ENCODE measurements around the gene ATP5MK.
"Not testable (repeated sequence)": the region's sequence is repeated elsewhere in the genome, so short reads cannot be mapped to it uniquely, and the experiment has no call there.

Gene ATP5MK

GRCh38 chr10:103395754-103396066, 565 bp downstream of the ATP5MK start:
- DNase-seq = no peak

GRCh38 chr10:103394180-103394579, 2.1 kb downstream of the ATP5MK start:
- DNase-seq = no peak

- DNase-seq = no peak
Observed at GRCh38 chr10:103382769-103383168, 13.5 kb downstream of the ATP5MK start.

- DNase-seq = no peak
Observed at GRCh38 chr10:103374263-103374662, 22.0 kb downstream of the ATP5MK start.

- no peak for DNase-seq
Observed at GRCh38 chr10:103373544-103373943, 22.7 kb downstream of the ATP5MK start.

- DNase-seq = peak; percentile 94
Observed at GRCh38 chr10:103367782-103368518, 28.3 kb downstream of the ATP5MK start, which contains the start of gene TAF5. TAF5 (plus strand) TSS chr10:103367976; CDS start chr10:103367990, 14 bp downstream.

GRCh38 chr10:103367379-103367781, 28.9 kb downstream of the ATP5MK start:
- DNase-seq = no peak

GRCh38 chr10:103360791-103361190, 35.5 kb downstream of the ATP5MK start:
- DNase-seq = not testable (repeated sequence)

- not testable (repeated sequence) for DNase-seq
Observed at GRCh38 chr10:103359493-103359892, 36.8 kb downstream of the ATP5MK start.

GRCh38 chr10:103355906-103356599, 40.2 kb downstream of the ATP5MK start:
- DNase-seq = no peak

- DNase-seq = not testable (repeated sequence)
Observed at GRCh38 chr10:103354567-103354966, 41.7 kb downstream of the ATP5MK start.

- DNase-seq = no peak
Observed at GRCh38 chr10:103353281-103353680, 43.0 kb downstream of the ATP5MK start.

- DNase-seq = peak; percentile 68
Observed at GRCh38 chr10:103350517-103351260, 45.6 kb downstream of the ATP5MK start, which contains the start of gene PCGF6. PCGF6 (minus strand) TSS chr10:103351140; CDS start chr10:103351066, 74 bp downstream.

- DNase-seq = no peak
Observed at GRCh38 chr10:103350175-103350516, 46.1 kb downstream of the ATP5MK start.

Measured in NCI-H2171 treated with DMSO at 0.1 percent for 48 hours (cell line).